WI38 (cell line): ENCODE measurements around the gene ICAM5.
"Not testable (repeated sequence)": the region's sequence is repeated elsewhere in the genome, so short reads cannot be mapped to it uniquely, and the experiment has no call there.

Source experiments
- H3K4me3 ChIP-seq: 2 replicates; pipeline ENCODE4 v1.5.1; 2011; ENCODE audit warnings: low read depth, mild to moderate bottlenecking, control low read depth, low read length
- CTCF ChIP-seq: IDR thresholded peaks from 2 replicates; pipeline ENCODE4 v1.5.1; 2012; ENCODE audit warnings: low read depth, mild to moderate bottlenecking, control low read depth, low read length

ICAM5 gene

GRCh38 chr19:10329555-10329954, 39.8 kb downstream of the ICAM5 start:
- TF ChIP-seq CTCF, result no peak
- no peak overlapping the region for H3K4me3 ChIP-seq

- H3K4me3 ChIP-seq, result peak overlapping the region; percentile 86
- TF ChIP-seq CTCF, result no peak
Measured at GRCh38 chr19:10332158-10332964, 42.6 kb downstream of the ICAM5 start.

- no peak for TF ChIP-seq CTCF
- H3K4me3 ChIP-seq, result peak within 1 kb of the TSS; percentile 86
Measured at GRCh38 chr19:10332965-10333757, 43.4 kb downstream of the ICAM5 start, which contains the start of gene RAVER1. Gene RAVER1 (minus strand): TSS chr19:10333529. CDS start chr19:10333507, 22 bp downstream.

- TF ChIP-seq CTCF, result no peak
- peak overlapping the region; percentile 86 for H3K4me3 ChIP-seq
Measured at GRCh38 chr19:10333758-10334587, 44.2 kb downstream of the ICAM5 start.

GRCh38 chr19:10334588-10335351, 45.0 kb downstream of the ICAM5 start:
- H3K4me3 ChIP-seq, result peak overlapping the region; percentile 86
- TF ChIP-seq CTCF, result 0 out of 2 replicates have a peak, but pooled peaks have one; percentile 5

GRCh38 chr19:10335352-10335985, 45.7 kb downstream of the ICAM5 start:
- no peak overlapping the region for H3K4me3 ChIP-seq
- no peak for TF ChIP-seq CTCF

- not testable (repeated sequence) for H3K4me3 ChIP-seq
Measured at GRCh38 chr19:10336725-10337124, 47.0 kb downstream of the ICAM5 start.
